Raji (cell line): Measurements from ENCODE around the gene GNMT.
A peak's percentile ranks its signal among the peaks of the same experiment; 100 is the strongest.

Source experiments
- POLR2A ChIP-seq: IDR thresholded peaks from 2 replicates; pipeline ENCODE4 v1.6.1; 2011; ENCODE audit warnings: low read depth, low read length, control low read depth; ENCODE audit not compliant: insufficient read depth

GNMT gene

DNA sequence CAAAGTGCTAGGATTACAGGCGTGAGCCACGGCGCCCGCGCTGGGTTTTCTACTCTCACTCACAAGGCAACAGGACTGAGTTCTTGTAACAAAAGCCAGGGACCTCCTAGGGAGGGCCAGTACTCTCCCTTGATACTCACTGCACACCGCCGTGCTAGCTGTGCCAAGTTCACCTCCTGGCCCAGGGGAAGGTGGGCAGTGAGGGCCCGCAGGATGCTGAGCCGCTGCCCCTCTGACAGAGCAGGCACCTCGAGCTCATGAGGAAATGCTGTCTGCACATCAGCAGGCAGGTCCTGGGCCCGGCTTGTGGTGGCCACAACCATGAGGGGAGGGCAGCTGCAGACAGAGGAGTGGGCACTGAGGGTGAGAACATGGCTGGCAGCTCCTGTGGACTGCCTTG lies 6.7 kb downstream of the GNMT start:
- TF ChIP-seq POLR2A = no peak

DNA sequence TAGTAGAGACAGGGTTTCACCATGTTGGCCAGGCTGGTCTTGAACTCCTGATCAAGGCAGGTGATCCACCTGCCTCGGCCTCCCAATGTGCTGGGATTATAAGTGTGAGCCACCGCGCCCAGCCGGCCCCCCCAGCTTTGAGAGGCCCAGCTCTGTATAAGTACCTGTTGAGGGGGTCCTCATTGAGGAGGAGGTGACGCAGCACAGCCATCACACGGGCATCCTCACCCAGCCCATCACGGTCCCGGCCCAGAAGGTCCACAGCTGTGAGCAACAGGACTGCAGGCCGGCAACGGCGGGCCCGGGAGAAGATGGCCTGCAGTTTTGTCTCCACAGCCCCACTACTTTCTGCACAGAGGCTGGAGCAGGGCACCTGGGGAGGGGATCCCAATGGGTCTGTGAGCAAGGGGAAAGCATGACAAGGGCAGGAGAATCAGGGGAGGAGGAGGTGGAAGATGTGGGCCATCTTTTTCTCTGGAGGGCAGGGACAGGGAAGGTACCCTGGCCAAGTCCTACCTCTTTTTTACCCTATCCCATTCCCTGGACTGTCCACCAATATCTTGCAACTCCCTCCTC lies 7.7 kb downstream of the GNMT start:
- TF ChIP-seq POLR2A = no peak

DNA sequence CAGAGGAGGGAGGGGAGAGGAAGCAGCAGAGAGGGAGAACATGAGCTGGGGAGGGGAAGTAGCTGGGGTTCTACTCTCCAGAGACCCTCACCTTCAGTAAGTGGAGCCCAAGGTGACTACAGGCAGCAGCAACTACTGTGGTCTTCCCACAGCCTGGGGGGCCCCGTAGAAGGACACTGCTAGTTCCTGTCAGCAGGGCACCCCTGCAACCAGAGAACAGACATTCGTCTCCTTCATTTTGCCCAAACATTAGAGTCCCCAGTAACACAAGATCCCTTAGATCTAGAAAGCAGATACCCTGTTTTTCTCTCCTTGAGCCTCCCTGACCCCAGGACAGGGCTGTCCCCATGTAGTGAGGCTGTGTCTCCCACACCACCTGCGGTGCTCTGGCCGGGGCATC lies 8.2 kb downstream of the GNMT start:
- TF ChIP-seq POLR2A = no peak

DNA sequence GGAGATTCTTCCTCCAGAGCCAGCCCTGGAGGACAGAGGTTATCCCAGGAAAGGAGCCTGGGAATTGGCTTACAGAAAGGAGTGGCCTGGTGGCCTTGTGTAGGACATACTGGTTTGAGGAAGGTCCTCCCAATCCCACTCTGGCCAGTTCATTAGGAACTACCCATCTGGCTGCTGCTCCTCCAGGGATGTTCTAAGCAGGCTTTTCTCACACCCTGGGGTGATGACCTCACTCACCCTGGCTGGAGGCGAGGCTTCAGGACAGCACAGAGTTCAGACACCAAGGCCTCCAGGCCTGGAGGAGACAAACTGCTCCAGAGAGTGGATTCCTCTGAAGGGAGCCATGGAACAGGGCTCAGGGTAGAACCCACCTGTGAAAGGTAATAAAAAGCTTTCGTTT lies 8.9 kb downstream of the GNMT start:
- no peak for TF ChIP-seq POLR2A

DNA sequence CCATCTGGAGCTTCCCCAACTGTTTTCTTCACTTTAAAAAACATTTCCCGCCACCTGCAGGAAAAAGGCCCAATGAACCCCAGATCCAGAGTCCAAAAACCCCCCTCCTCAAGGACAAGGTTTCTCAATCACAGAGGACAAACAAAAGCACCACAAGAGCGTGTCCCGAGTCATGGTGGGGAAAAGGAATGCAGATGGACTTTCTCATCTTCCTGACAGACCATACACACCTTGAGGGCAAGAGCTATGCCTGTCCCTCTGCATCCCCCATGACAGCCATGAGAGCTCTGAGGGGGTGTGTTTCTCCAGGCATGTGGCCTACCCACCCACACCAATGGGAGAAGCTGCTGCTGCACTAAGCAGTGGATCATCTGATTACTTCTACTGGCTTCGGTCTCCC lies 9.4 kb downstream of the GNMT start:
- no peak for TF ChIP-seq POLR2A

GRCh38 chr6:42970871-42971612 lies 10.5 kb downstream of the GNMT start:
- TF ChIP-seq POLR2A = no peak

- no peak for TF ChIP-seq POLR2A
Observed at GRCh38 chr6:42971746-42972327, 11.3 kb downstream of the GNMT start.

- no peak for TF ChIP-seq POLR2A
Observed at GRCh38 chr6:42973926-42974325, 13.4 kb downstream of the GNMT start.

DNA sequence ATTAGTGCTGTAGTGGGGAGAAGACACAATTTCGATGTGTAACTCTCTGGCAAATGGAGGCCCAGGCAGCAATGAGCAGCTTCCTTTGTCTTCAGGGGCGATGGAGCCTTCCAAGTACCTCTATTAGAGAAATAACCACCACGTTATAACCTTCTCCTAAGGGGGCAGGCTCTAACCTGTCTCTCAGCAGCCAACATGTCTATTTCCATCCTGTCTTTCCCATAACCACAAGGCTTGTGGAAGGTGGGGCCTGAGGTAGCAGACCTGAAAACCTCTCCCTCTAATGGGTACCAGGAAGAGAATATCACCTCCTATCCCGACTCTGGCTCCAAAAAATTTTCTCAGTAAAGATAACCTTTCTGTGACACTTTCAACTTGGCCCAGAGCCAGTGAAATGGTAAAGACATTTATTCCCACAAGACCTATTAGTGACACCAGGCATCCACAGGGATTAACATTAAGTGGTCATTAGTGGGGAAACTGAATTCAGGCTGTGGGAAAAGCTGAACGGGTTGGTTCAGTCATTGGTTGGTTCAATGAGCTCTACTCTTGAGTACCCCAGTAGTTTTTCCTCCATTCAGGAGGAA lies 14.5 kb downstream of the GNMT start:
- TF ChIP-seq POLR2A = no peak

GRCh38 chr6:42978487-42978838 lies 17.9 kb downstream of the GNMT start:
- no peak for TF ChIP-seq POLR2A

- peak; percentile 97 for TF ChIP-seq POLR2A
Observed at GRCh38 chr6:42978839-42979522, 18.4 kb downstream of the GNMT start, which contains the start of gene PEX6. Gene PEX6, minus strand, starts transcription at chr6:42979181. Its CDS starts 31 bp downstream, at chr6:42979150.

- no peak for TF ChIP-seq POLR2A
Observed at GRCh38 chr6:42979523-42980177, 19.1 kb downstream of the GNMT start.

DNA sequence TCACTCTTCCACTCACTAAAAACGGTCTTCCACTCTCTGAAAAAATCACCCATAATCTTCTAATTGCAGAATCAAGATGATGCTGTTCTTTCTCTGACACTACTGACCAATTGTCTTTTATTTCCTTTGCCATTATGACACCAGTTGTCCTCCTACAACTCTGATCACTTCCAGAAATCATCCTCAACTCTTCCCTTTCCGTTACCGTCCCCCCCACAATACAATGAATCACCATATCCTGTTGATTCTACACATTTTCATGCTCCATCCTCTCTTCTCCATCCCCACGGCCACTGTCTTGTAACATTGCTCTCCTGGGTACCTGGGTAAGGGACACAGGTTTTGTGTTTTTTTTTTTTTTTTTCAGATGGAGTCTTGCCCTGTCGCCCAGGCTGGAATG lies 21.3 kb downstream of the GNMT start:
- no peak for TF ChIP-seq POLR2A

- TF ChIP-seq POLR2A = peak; percentile 94
Observed at GRCh38 chr6:42984001-42984923, 23.7 kb downstream of the GNMT start, which contains the start of gene PPP2R5D. Gene PPP2R5D, plus strand, starts transcription at chr6:42984570. Its CDS starts 108 bp downstream, at chr6:42984678.

DNA sequence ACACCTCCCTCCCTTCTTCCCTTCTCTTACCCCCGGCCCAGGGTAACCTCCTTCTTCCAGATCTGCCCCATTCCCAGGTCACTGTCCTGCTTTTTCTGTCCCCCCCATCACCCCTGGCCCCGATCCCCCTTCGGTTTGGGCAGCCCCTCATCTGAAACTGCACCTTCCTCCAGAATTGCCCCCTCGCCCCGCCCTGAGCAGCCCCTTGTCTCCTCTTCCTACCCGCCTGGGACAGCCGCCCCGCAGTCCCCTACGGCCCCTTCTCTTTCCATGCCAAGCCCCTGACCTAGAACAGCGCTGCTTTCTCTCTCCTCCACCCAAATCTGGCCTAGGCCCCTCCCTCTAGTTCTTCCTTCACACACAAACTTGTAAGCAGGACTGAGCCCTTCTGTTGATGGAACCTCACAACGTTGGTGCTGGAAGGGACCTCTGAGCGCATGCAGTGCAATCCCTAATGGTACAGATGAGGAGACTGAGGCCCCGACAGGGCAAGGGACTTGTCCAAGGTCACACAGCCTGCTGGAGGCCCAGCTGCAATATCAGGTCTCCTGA lies 24.4 kb downstream of the GNMT start:
- no peak for TF ChIP-seq POLR2A
